Mesendoderm (in vitro differentiated cells): Measurements from ENCODE around the gene MLLT6.

ENCODE experiments used
- DNase-seq: peaks from one replicate; pipeline ENCODE4 v3.0.0; 2013
- H2AK5ac ChIP-seq: 2 replicates; pipeline ENCODE4 v1.6.1; 2013; ENCODE audit warnings: low read length, inconsistent platforms
- H2BK120ac ChIP-seq: 2 replicates; pipeline ENCODE4 v1.6.1; 2013; ENCODE audit warnings: low read depth, mild to moderate bottlenecking, low read length, moderate library complexity, mixed read lengths
- H2BK15ac ChIP-seq: replicated peaks from 2 replicates; pipeline ENCODE4 v1.6.1; 2013; ENCODE audit warnings: low read depth, mild to moderate bottlenecking, moderate library complexity
- H2BK5ac ChIP-seq: 2 replicates; pipeline ENCODE4 v1.6.1; 2013; ENCODE audit warnings: low read length, inconsistent platforms
- H3K18ac ChIP-seq: 2 replicates; pipeline ENCODE4 v1.6.1; 2013; ENCODE audit warnings: mild to moderate bottlenecking, low read length, mixed read lengths
- H3K23ac ChIP-seq: one replicate; pipeline ENCODE4 v1.6.1; 2013; ENCODE audit warnings: low read length
- H3K27ac ChIP-seq: 2 replicates; pipeline ENCODE4 v1.5.1; 2013; ENCODE audit warnings: low read depth, mild to moderate bottlenecking, inconsistent platforms, low read length, moderate library complexity
- H3K27me3 ChIP-seq: 2 replicates; pipeline ENCODE4 v1.6.1; 2013; ENCODE audit warnings: low read length, control low read depth, mild to moderate bottlenecking, inconsistent platforms; ENCODE audit not compliant: insufficient read depth, poor library complexity
- H3K36me3 ChIP-seq: 2 replicates; pipeline ENCODE4 v1.6.1; 2013; ENCODE audit warnings: low read length, inconsistent platforms; ENCODE audit not compliant: control insufficient read depth, insufficient read depth
- H3K4ac ChIP-seq: one replicate; pipeline ENCODE4 v1.6.1; 2013; ENCODE audit warnings: low read depth, mild to moderate bottlenecking, low read length, moderate library complexity
- H3K4me1 ChIP-seq: 2 replicates; pipeline ENCODE4 v1.6.1; 2013; ENCODE audit warnings: low read depth, low read length, inconsistent platforms; ENCODE audit not compliant: control insufficient read depth
- H3K4me2 ChIP-seq: 2 replicates; pipeline ENCODE4 v1.6.1; 2013; ENCODE audit warnings: low read length
- H3K4me3 ChIP-seq: 2 replicates; pipeline ENCODE4 v1.5.1; 2013; ENCODE audit warnings: mild to moderate bottlenecking, low read length
- H3K56ac ChIP-seq: one replicate; pipeline ENCODE4 v1.6.1; 2013; ENCODE audit warnings: low read length
- H3K79me1 ChIP-seq: 2 replicates; pipeline ENCODE4 v1.6.1; 2013; ENCODE audit warnings: low read length, inconsistent platforms
- H3K79me2 ChIP-seq: 2 replicates; pipeline ENCODE4 v1.6.1; 2013; ENCODE audit warnings: mild to moderate bottlenecking, low read length; ENCODE audit not compliant: control insufficient read depth, insufficient read depth
- H3K9ac ChIP-seq: 2 replicates; pipeline ENCODE4 v1.6.1; 2013; ENCODE audit warnings: low read length, inconsistent platforms
- H4K5ac ChIP-seq: one replicate; pipeline ENCODE4 v1.6.1; 2013; ENCODE audit warnings: low read length
- H4K8ac ChIP-seq: one replicate; pipeline ENCODE4 v1.6.1; 2013; ENCODE audit warnings: low read depth, mild to moderate bottlenecking, control low read depth, low read length, moderate library complexity
- WGBS: extraction: QIAGEN DNeasy Blood & Tissue Kit; methylation state at CpG from one replicate; pipeline ENCODE4 v1.1.7; 2013; ENCODE audit warnings: low lambda C conversion rate, missing lambda C conversion rate; ENCODE audit not compliant: insufficient coverage; ENCODE audit errors: extremely low coverage; 5-methylcytosine and 5-hydroxymethylcytosine counted together

The MLLT6 gene

DNA sequence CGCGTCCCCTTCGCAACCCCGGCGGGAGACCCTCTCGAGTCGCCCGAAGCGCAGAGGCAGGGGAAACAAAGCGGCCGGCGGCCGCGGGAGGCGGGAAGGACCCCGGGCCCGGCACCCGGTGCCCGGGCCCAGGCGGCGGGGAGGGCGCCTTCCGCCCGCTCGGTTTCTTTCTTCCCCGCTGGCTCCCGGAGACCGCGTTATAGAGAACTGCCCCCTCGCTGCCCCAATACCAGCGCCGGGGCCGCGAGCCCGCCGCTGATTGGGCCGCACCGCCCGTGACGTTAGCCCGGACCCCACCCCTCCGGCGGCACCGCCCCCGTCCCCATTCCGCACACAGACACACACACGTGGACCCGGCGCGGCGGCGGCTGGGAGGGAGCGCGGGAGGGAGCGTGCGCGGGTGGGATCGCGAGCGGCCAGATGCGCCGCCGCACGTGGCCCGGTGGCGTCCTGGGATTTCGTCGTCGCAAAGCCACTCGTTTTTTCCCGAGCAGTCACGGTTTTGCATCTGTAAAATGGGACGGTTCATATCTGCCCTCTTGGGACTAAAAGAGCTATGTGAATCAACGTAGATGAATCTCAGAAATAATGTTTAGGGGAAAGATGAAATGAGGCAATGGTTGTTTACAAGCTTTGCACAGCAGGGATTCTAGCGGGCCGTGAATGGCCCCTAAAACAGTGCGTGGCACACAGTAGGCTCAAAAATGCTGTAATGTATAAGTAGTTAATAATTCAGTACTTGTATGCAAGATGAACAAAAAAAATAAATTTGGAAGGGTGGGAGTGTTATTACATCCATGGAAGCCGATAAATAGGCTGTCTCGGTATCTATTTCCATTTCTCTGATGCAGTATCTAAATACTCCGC lies 30.1 kb upstream of the MLLT6 start, which contains the start of gene EPOP:
Gene EPOP (minus strand): TSS at position 209 of the 867 bp plus-strand sequence. CDS start 462 bp downstream, outside the sequence.
- H4K5ac ChIP-seq: no peak within 1 kb of the TSS
- H2BK5ac ChIP-seq: no peak within 1 kb of the TSS
- H2BK15ac ChIP-seq: no peak within 1 kb of the TSS
- H3K79me2 ChIP-seq: no peaks in the 10 kb centered on the region
- H3K9ac ChIP-seq: peak within 1 kb of the TSS; percentile 60
- no peak within 1 kb of the TSS for H3K27ac ChIP-seq
- peak within 1 kb of the TSS; percentile 45 for H3K23ac ChIP-seq
- no CpG with 5 or more reads among the region's 80 CpGs for WGBS
- peak within 1 kb of the TSS; percentile 60 for H3K56ac ChIP-seq
- DNase-seq: peak; percentile 81
- H3K36me3 ChIP-seq: no peaks in the 10 kb centered on the region
- H2BK120ac ChIP-seq: no peak within 1 kb of the TSS
- peak within 1 kb of the TSS; percentile 40 for H3K4me3 ChIP-seq
- no peaks in the 10 kb centered on the region for H3K79me1 ChIP-seq
- H3K27me3 ChIP-seq: peaks cover 29% of the 10 kb centered on the region
- H4K8ac ChIP-seq: no peak within 1 kb of the TSS
- H3K4ac ChIP-seq: peak within 1 kb of the TSS; percentile 39
- peak within 1 kb of the TSS; percentile 70 for H3K18ac ChIP-seq
- peaks cover 4% of the 10 kb centered on the region for H3K4me1 ChIP-seq
- H3K4me2 ChIP-seq: peak within 1 kb of the TSS; percentile 71
- no peak within 1 kb of the TSS for H2AK5ac ChIP-seq

DNA sequence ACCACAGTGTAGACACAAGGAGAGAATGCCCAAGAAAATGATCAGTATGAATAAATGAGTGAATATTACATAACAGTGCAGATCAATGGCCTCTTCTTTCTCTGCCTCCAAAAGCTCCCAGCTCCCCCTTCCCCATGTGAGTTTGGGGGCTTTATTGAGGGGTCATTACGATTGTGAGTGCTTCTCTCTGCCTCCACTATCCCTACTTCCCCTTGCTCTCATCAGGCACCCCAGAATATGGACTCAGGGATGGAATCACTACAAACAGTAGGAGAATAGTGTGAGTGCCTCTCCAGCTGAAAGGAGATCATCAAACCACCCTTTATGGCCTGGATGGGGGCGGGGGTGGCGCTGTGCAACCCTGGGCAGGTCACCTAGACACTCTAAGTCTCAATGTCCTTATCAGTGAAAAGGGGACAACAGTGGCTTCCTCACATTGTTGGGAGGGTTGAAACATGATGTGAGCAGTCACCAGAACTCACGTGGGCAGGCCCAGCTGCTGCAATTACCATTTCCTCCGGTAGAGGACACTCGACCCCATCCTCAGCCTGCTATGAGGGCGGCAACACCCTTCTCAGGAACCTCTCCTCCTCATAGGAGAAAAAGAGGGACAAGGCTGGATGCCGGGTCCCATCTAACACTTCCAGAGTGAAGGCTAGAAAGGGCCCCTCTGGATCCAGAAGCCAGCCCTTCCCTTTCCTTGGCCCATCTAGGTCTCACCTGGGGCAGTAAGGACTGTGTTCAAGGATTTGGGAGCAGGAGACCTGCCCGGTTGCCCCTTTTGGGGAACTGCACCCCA lies 28.2 kb upstream of the MLLT6 start:
- Histone ChIP-seq H2BK120ac (no peak overlapping the region), H3K4ac (no peak overlapping the region), H3K4me1 (peaks cover under 1% of the 10 kb centered on the region), H3K9ac (no peak overlapping the region), H3K36me3 (no peaks in the 10 kb centered on the region), H3K18ac (no peak overlapping the region), H2AK5ac (no peak overlapping the region), H3K23ac (no peak overlapping the region), H3K4me2 (no peak overlapping the region), H3K4me3 (no peak overlapping the region), H2BK15ac (no peak overlapping the region), H3K27me3 (peaks cover 20% of the 10 kb centered on the region), H2BK5ac (no peak overlapping the region), H3K27ac (no peak overlapping the region), H4K8ac (no peak overlapping the region), H3K79me2 (no peaks in the 10 kb centered on the region), H3K56ac (peak overlapping the region; percentile 40), H4K5ac (no peak overlapping the region), H3K79me1 (no peaks in the 10 kb centered on the region)
- WGBS: no CpG with 5 or more reads among the region's 9 CpGs
- DNase-seq: peak; percentile 98

DNA sequence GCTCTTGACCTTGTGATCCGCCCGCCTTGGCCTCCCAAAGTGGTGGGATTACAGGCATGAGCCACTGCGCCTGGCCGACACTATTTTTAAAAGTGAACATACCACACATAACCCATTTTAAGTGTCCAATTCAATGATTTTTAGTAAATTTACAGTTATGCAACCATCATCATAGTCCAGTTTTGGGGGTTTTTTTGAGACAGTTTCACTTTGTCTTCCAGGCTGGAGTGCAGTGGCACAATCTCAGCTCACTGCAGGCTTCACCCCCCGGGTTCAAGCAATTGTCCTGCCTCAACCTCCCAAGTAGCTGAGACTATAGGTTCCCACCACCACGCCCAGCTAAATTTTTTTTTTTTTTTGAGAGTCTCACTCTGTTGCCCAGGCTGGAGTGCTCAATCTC lies 27.3 kb upstream of the MLLT6 start:
- Histone ChIP-seq H2BK120ac (no peak overlapping the region), H3K4me1 (no peaks in the 10 kb centered on the region), H3K9ac (no peak overlapping the region), H3K79me2 (no peaks in the 10 kb centered on the region), H2BK5ac (no peak overlapping the region), H3K4me2 (no peak overlapping the region), H2BK15ac (no peak overlapping the region), H3K18ac (no peak overlapping the region), H3K56ac (no peak overlapping the region), H3K4ac (no peak overlapping the region), H3K4me3 (no peak overlapping the region), H4K5ac (no peak overlapping the region), H3K27ac (no peak overlapping the region), H3K36me3 (no peaks in the 10 kb centered on the region), H3K27me3 (peaks cover 15% of the 10 kb centered on the region), H2AK5ac (no peak overlapping the region), H3K79me1 (no peaks in the 10 kb centered on the region), H3K23ac (no peak overlapping the region), H4K8ac (no peak overlapping the region)
- DNase-seq: no peak
- WGBS: no CpG with 5 or more reads among the region's 6 CpGs

DNA sequence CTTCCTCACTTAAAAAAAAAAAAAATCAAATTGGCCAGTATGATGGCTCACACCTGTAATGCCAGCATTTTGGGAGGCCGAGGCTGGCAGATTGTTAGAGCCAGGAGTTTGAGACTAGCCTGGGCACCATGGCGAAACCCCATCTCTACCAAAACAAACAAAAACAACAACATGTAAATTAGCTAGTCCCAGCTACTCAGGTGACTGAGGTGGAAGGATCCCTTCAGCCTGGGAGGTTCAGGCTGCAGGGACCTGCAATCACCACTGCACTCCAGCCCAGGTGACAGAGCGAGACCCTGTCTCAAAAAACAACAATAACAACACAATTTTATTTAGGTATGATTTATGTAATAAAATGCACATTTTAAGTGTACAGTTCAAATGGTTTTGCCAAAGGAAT lies 24.0 kb upstream of the MLLT6 start:
- Histone ChIP-seq H3K56ac (no peak overlapping the region), H2BK15ac (no peak overlapping the region), H3K79me2 (no peaks in the 10 kb centered on the region), H4K8ac (no peak overlapping the region), H3K18ac (no peak overlapping the region), H3K4me2 (no peak overlapping the region), H3K4ac (no peak overlapping the region), H2BK120ac (no peak overlapping the region), H3K27ac (no peak overlapping the region), H3K36me3 (no peaks in the 10 kb centered on the region), H3K9ac (no peak overlapping the region), H3K79me1 (no peaks in the 10 kb centered on the region), H3K27me3 (no peaks in the 10 kb centered on the region), H3K4me1 (no peaks in the 10 kb centered on the region), H3K4me3 (no peak overlapping the region), H2BK5ac (no peak overlapping the region), H4K5ac (no peak overlapping the region), H3K23ac (no peak overlapping the region), H2AK5ac (no peak overlapping the region)
- DNase-seq: peak; percentile 37
- no CpG with 5 or more reads among the region's 3 CpGs for WGBS

DNA sequence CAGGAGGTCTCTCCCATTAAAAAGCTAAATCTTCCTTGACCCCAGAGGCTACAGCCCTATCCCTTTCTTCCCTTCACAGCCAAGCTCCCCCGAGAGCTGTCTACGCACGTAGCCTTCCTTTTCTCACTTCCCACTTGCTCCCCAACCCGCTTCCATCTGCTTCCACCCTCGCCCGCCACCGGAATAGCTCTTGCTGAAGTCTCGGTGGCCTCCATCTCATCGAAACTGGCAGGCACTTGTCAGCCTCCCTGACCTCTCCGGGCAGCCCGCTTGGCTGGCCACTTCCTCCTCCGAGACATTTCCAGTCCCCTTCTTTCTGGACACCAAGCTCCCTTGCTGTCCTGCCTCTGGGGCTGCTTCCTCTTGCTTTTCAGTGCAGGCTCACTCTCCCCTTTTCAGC lies 19.6 kb upstream of the MLLT6 start:
- Histone ChIP-seq H2AK5ac (no peak overlapping the region), H3K36me3 (no peaks in the 10 kb centered on the region), H3K27ac (no peak overlapping the region), H3K4me3 (no peak overlapping the region), H4K5ac (no peak overlapping the region), H3K4ac (no peak overlapping the region), H4K8ac (no peak overlapping the region), H3K4me2 (no peak overlapping the region), H2BK15ac (no peak overlapping the region), H3K4me1 (no peaks in the 10 kb centered on the region), H3K9ac (no peak overlapping the region), H3K18ac (no peak overlapping the region), H3K79me1 (no peaks in the 10 kb centered on the region), H2BK120ac (no peak overlapping the region), H3K23ac (no peak overlapping the region), H3K27me3 (no peaks in the 10 kb centered on the region), H3K79me2 (no peaks in the 10 kb centered on the region), H2BK5ac (no peak overlapping the region), H3K56ac (no peak overlapping the region)
- no peak for DNase-seq
- no CpG with 5 or more reads among the region's 12 CpGs for WGBS
